ENCODE results near the gene SLC35G6. TPM values are rescaled to one million over a fixed set of nuclear protein-coding genes. Genes with fewer than 3 reads are reported as not detected.
"Not testable (repeated sequence)": the region's sequence is repeated elsewhere in the genome, so short reads cannot be mapped to it uniquely, and the experiment has no call there.

SLC35G6 gene
- total and polyA plus RNA-seq, 3 experiments from 2014 or later, result 0.12 TPM; not detected in 2

GRCh38 chr17:7468290-7468689, 13.0 kb upstream of the SLC35G6 start:
- DNase-seq, result no peak
- H3K36me3 ChIP-seq (ENCODE audit: insufficient read depth, low read length), result no peaks in the 10 kb centered on the region
- H3K27me3 ChIP-seq (ENCODE audit: insufficient read depth, low read length, poor library complexity, severe bottlenecking), result no peaks in the 10 kb centered on the region
- peaks cover 10 to 43% (median 17%) of the 10 kb centered on the region in 3 donors for H3K4me1 Mint-ChIP-seq
- CTCF ChIA-PET, result interaction anchor here (1.9 kb wide), 1 partner anchor 32 kb away, joined by 4 read pairs; no protein-coding TSS in a partner anchor
- no peak overlapping the region for H3K27ac ChIP-seq (ENCODE audit: low read depth, low read length)
- H3K9me3 Mint-ChIP-seq, result no peaks in the 10 kb centered on the region
- no peak overlapping the region for H3K4me3 ChIP-seq (ENCODE audit: low read length)
- no peaks in the 10 kb centered on the region for H3K9me3 ChIP-seq (ENCODE audit: low read length)
- H3K36me3 Mint-ChIP-seq, result peaks cover 0 to 41% (median 1%) of the 10 kb centered on the region in 3 donors
- peak overlapping the region in 1 of 8 donors; percentile 66 for H3K27ac Mint-ChIP-seq
- H3K4me1 ChIP-seq (ENCODE audit: insufficient read depth, low read length), result peaks cover 8% of the 10 kb centered on the region
- POLR2A ChIA-PET, result interaction anchor here (1.5 kb wide), 1 partner anchor 9 kb away, joined by 3 read pairs; no protein-coding TSS in a partner anchor
- H3K27me3 Mint-ChIP-seq, result no peaks in the 10 kb centered on the region
- no peak overlapping the region for H3K4me3 Mint-ChIP-seq

- Histone ChIP-seq H3K36me3 (ENCODE audit: insufficient read depth, low read length) (no peaks in the 10 kb centered on the region), H3K4me3 (ENCODE audit: low read length) (no peak overlapping the region), H3K27me3 (ENCODE audit: insufficient read depth, low read length, poor library complexity, severe bottlenecking) (no peaks in the 10 kb centered on the region), H3K27ac (ENCODE audit: low read depth, low read length) (no peak overlapping the region), H3K4me1 (ENCODE audit: insufficient read depth, low read length) (peaks cover 8% of the 10 kb centered on the region), H3K9me3 (ENCODE audit: low read length) (no peaks in the 10 kb centered on the region)
- peaks cover 0 to 35% (median 0%) of the 10 kb centered on the region in 3 donors for H3K36me3 Mint-ChIP-seq
- no peaks in the 10 kb centered on the region for H3K27me3 Mint-ChIP-seq
- ChIA-PET POLR2A (no interaction called here), CTCF (interaction anchor here (1.0 to 1.9 kb wide), 2 partner anchors 10 to 32 kb away, joined by 3 to 4 read pairs; no protein-coding TSS in a partner anchor)
- no peak overlapping the region for H3K4me3 Mint-ChIP-seq
- no peak for DNase-seq
- peaks cover 10 to 49% (median 19%) of the 10 kb centered on the region in 3 donors for H3K4me1 Mint-ChIP-seq
- H3K27ac Mint-ChIP-seq, result no peak overlapping the region
- no peaks in the 10 kb centered on the region for H3K9me3 Mint-ChIP-seq
Observed at GRCh38 chr17:7468804-7469389, 12.3 kb upstream of the SLC35G6 start.

GRCh38 chr17:7469843-7470242, 11.4 kb upstream of the SLC35G6 start:
- H3K27me3 Mint-ChIP-seq; H3K4me1 ChIP-seq (ENCODE audit: insufficient read depth, low read length); H3K4me3 ChIP-seq (ENCODE audit: low read length); H3K36me3 ChIP-seq (ENCODE audit: insufficient read depth, low read length); H3K27ac ChIP-seq (ENCODE audit: low read depth, low read length); POLR2A ChIA-PET; H3K4me3 Mint-ChIP-seq; H3K9me3 ChIP-seq (ENCODE audit: low read length); DNase-seq; H3K9me3 Mint-ChIP-seq; H3K27me3 ChIP-seq (ENCODE audit: insufficient read depth, low read length, poor library complexity, severe bottlenecking): not testable (repeated sequence)
- peak overlapping the region in 1 of 8 donors; percentile 36 for H3K27ac Mint-ChIP-seq
- H3K4me1 Mint-ChIP-seq, result peaks cover 10 to 56% (median 19%) of the 10 kb centered on the region in 3 donors
- CTCF ChIA-PET, result interaction anchor here (1.2 to 2.1 kb wide), 2 partner anchors 13 to 33 kb away, joined by 3 to 8 read pairs; no protein-coding TSS in a partner anchor
- peaks cover 0 to 32% (median 0%) of the 10 kb centered on the region in 3 donors for H3K36me3 Mint-ChIP-seq

- H3K9me3 Mint-ChIP-seq; H3K4me3 Mint-ChIP-seq; H3K27me3 ChIP-seq (ENCODE audit: insufficient read depth, low read length, poor library complexity, severe bottlenecking); H3K27me3 Mint-ChIP-seq; H3K4me3 ChIP-seq (ENCODE audit: low read length); H3K27ac ChIP-seq (ENCODE audit: low read depth, low read length); H3K9me3 ChIP-seq (ENCODE audit: low read length); H3K36me3 ChIP-seq (ENCODE audit: insufficient read depth, low read length); H3K4me1 ChIP-seq (ENCODE audit: insufficient read depth, low read length); DNase-seq; POLR2A ChIA-PET: not testable (repeated sequence)
- Mint-ChIP-seq H3K27ac (peak overlapping the region in 3 of 8 donors; percentile 45 to 56 (median 50)), H3K36me3 (peaks cover 0 to 30% (median 0%) of the 10 kb centered on the region in 3 donors), H3K4me1 (peaks cover 10 to 61% (median 19%) of the 10 kb centered on the region in 3 donors)
- CTCF ChIA-PET, result interaction anchor here (1.2 to 2.1 kb wide), 2 partner anchors 14 to 34 kb away, joined by 3 to 8 read pairs; no protein-coding TSS in a partner anchor
Observed at GRCh38 chr17:7470457-7470973, 10.7 kb upstream of the SLC35G6 start.

- peak in 1 of 5 donors; percentile 34 for DNase-seq
- Mint-ChIP-seq H3K36me3 (peaks cover 0 to 31% (median 2%) of the 10 kb centered on the region in 3 donors), H3K27ac (peak overlapping the region; percentile 17 to 85 (median 38)), H3K4me3 (peak overlapping the region in 3 of 7 donors; percentile 33 to 59 (median 37)), H3K9me3 (no peaks in the 10 kb centered on the region), H3K27me3 (no peaks in the 10 kb centered on the region), H3K4me1 (peaks cover 22 to 70% (median 30%) of the 10 kb centered on the region in 3 donors)
- Histone ChIP-seq H3K9me3 (ENCODE audit: low read length) (no peaks in the 10 kb centered on the region), H3K27ac (ENCODE audit: low read depth, low read length) (no peak overlapping the region), H3K27me3 (ENCODE audit: insufficient read depth, low read length, poor library complexity, severe bottlenecking) (no peaks in the 10 kb centered on the region), H3K36me3 (ENCODE audit: insufficient read depth, low read length) (no peaks in the 10 kb centered on the region), H3K4me1 (ENCODE audit: insufficient read depth, low read length) (peaks cover 19% of the 10 kb centered on the region), H3K4me3 (ENCODE audit: low read length) (no peak overlapping the region)
- POLR2A ChIA-PET, result interaction anchor here (0.6 kb wide), 1 partner anchor 33 kb away, joined by 5 read pairs; no protein-coding TSS in a partner anchor
- CTCF ChIA-PET, result interaction anchor here (1.0 to 2.1 kb wide), 2 partner anchors 35 to 43 kb away, joined by 4 to 8 read pairs; no protein-coding TSS in a partner anchor
Observed at GRCh38 chr17:7471729-7472128, 9.5 kb upstream of the SLC35G6 start.

GRCh38 chr17:7474767-7475166, 6.5 kb upstream of the SLC35G6 start:
- CTCF ChIA-PET, result interaction anchor here (0.6 to 2.0 kb wide), 2 partner anchors 38 to 49 kb away, joined by 3 to 6 read pairs; no protein-coding TSS in a partner anchor
- not testable (repeated sequence) for H3K27ac ChIP-seq (ENCODE audit: low read depth, low read length); DNase-seq; H3K9me3 ChIP-seq (ENCODE audit: low read length); H3K27me3 Mint-ChIP-seq; H3K4me3 ChIP-seq (ENCODE audit: low read length); H3K36me3 ChIP-seq (ENCODE audit: insufficient read depth, low read length); H3K27me3 ChIP-seq (ENCODE audit: insufficient read depth, low read length, poor library complexity, severe bottlenecking); H3K9me3 Mint-ChIP-seq; H3K4me3 Mint-ChIP-seq
- Mint-ChIP-seq H3K36me3 (peaks cover 0 to 22% (median 2%) of the 10 kb centered on the region in 3 donors), H3K4me1 (peaks cover 44 to 76% (median 46%) of the 10 kb centered on the region in 3 donors), H3K27ac (peak overlapping the region in 2 of 8 donors; percentile 29 to 32)
- POLR2A ChIA-PET, result interaction anchor here (0.6 to 0.9 kb wide), 4 partner anchors 40 to 153 kb away, joined by 3 to 10 read pairs (median 4); partner anchors contain the start of gene TMEM102
- peaks cover 36% of the 10 kb centered on the region for H3K4me1 ChIP-seq (ENCODE audit: insufficient read depth, low read length)

GRCh38 chr17:7475764-7476422, 5.4 kb upstream of the SLC35G6 start:
- Histone ChIP-seq H3K9me3 (ENCODE audit: low read length) (no peaks in the 10 kb centered on the region), H3K4me3 (ENCODE audit: low read length) (no peak overlapping the region), H3K36me3 (ENCODE audit: insufficient read depth, low read length) (no peaks in the 10 kb centered on the region), H3K27ac (ENCODE audit: low read depth, low read length) (no peak overlapping the region), H3K27me3 (ENCODE audit: insufficient read depth, low read length, poor library complexity, severe bottlenecking) (no peaks in the 10 kb centered on the region), H3K4me1 (ENCODE audit: insufficient read depth, low read length) (peaks cover 43% of the 10 kb centered on the region)
- POLR2A ChIA-PET, result interaction anchor here (0.7 to 1.6 kb wide), 2 partner anchors 9 to 76 kb away, joined by 3 to 10 read pairs; partner anchors contain the start of gene POLR2A
- CTCF ChIA-PET, result interaction anchor here (0.8 to 5.2 kb wide), 5 partner anchors 21 to 180 kb away, joined by 3 to 39 read pairs (median 4); no protein-coding TSS in a partner anchor
- Mint-ChIP-seq H3K4me1 (peaks cover 49 to 82% (median 52%) of the 10 kb centered on the region in 3 donors), H3K27ac (peak overlapping the region; percentile 65 to 99 (median 94)), H3K36me3 (peaks cover 0 to 24% (median 2%) of the 10 kb centered on the region in 3 donors), H3K4me3 (peak overlapping the region; percentile 33 to 97 (median 96)), H3K9me3 (no peaks in the 10 kb centered on the region), H3K27me3 (peaks cover 0 to 2% of the 10 kb centered on the region in 2 donors)
- DNase-seq, result no peak
